Stimulated activated CD8-positive, alpha-beta memory T cell treated with anti-CD3 and anti-CD28 coated beads, Interleukin-2, amount 100 ng/mL, for 1 hour (primary cell): ENCODE data around the gene SMARCD1.

Experiments
- DNase-seq, 2 donors: peaks; one replicate each; pipeline ENCODE4 v3.0.0-alpha.2; 2020; ENCODE audit warnings: low read depth in 2 of 2

SMARCD1 gene

GRCh38 chr12:50084775-50085614, at the start of gene SMARCD1:
TSS of gene SMARCD1 (plus strand) at chr12:50085342. CDS start at chr12:50085370, 28 bp downstream.
- peak; percentile 69 to 74 for DNase-seq

GRCh38 chr12:50038336-50038735, 46.8 kb upstream of the SMARCD1 start:
- no peak for DNase-seq

- DNase-seq, result peak; percentile 70 to 74
Observed at GRCh38 chr12:50039151-50039835, 45.8 kb upstream of the SMARCD1 start.

GRCh38 chr12:50040657-50041056, 44.5 kb upstream of the SMARCD1 start:
- no peak for DNase-seq

- no peak for DNase-seq
Observed at GRCh38 chr12:50041062-50041860, 43.9 kb upstream of the SMARCD1 start.

- no peak for DNase-seq
Observed at GRCh38 chr12:50041962-50042361, 43.2 kb upstream of the SMARCD1 start.

- no peak for DNase-seq
Observed at GRCh38 chr12:50042693-50043092, 42.4 kb upstream of the SMARCD1 start.

- no peak for DNase-seq
Observed at GRCh38 chr12:50043308-50043707, 41.8 kb upstream of the SMARCD1 start.

GRCh38 chr12:50043854-50044253, 41.3 kb upstream of the SMARCD1 start:
- DNase-seq, result no peak

GRCh38 chr12:50047693-50048250, 37.4 kb upstream of the SMARCD1 start:
- no peak for DNase-seq

GRCh38 chr12:50049254-50050118, 35.7 kb upstream of the SMARCD1 start:
- no peak for DNase-seq

GRCh38 chr12:50050119-50050385, 35.1 kb upstream of the SMARCD1 start:
- DNase-seq, result no peak

GRCh38 chr12:50050410-50051098, 34.6 kb upstream of the SMARCD1 start:
- no peak for DNase-seq

GRCh38 chr12:50051101-50051806, 33.9 kb upstream of the SMARCD1 start:
- no peak for DNase-seq

GRCh38 chr12:50052544-50052943, 32.6 kb upstream of the SMARCD1 start:
- no peak for DNase-seq

- DNase-seq, result no peak
Observed at GRCh38 chr12:50052964-50053363, 32.2 kb upstream of the SMARCD1 start.

- DNase-seq, result no peak
Observed at GRCh38 chr12:50053583-50053982, 31.6 kb upstream of the SMARCD1 start.

GRCh38 chr12:50055831-50056638, 29.1 kb upstream of the SMARCD1 start:
- peak; percentile 11 to 25 for DNase-seq

- no peak for DNase-seq
Observed at GRCh38 chr12:50056639-50056976, 28.5 kb upstream of the SMARCD1 start.
